SK-N-SH treated with all-trans-retinoic acid at 6 μM for 48 hours (cell line): ENCODE results near the gene WBP4.
A peak's percentile ranks its signal among the peaks of the same experiment; 100 is the strongest.

Experiments
- ATAC-seq: fragments of 200-7000 bp; cut with Tn5 transposase; 3 replicates; pipeline ENCODE4 v1.9.1; 2020; ENCODE audit warnings: mild to moderate bottlenecking, moderate library complexity
- ARNTL ChIP-seq: fragments of 450-650 bp; formaldehyde crosslinking; IDR thresholded peaks from 2 replicates; pipeline ENCODE4 v1.5.0; 2020; ENCODE audit warnings: low read depth, mild to moderate bottlenecking, moderate library complexity, borderline replicate concordance
- BACH2 ChIP-seq: fragments of 250-450 bp; sonication (Bioruptor Pico); IDR thresholded peaks from 2 replicates; pipeline ENCODE4 v1.9.0; 2021; ENCODE audit warnings: mild to moderate bottlenecking, borderline replicate concordance
- CSDC2 ChIP-seq: fragments of 250-450 bp; sonication (Bioruptor Pico); IDR thresholded peaks from 2 replicates; pipeline ENCODE4 v1.5.0; 2020; ENCODE audit warnings: mild to moderate bottlenecking, moderate library complexity
- CSRNP3 ChIP-seq: fragments of 250-450 bp; sonication (Bioruptor Pico); IDR thresholded peaks from 2 replicates; pipeline ENCODE4 v1.5.1; 2021; ENCODE audit warnings: mild to moderate bottlenecking, moderate library complexity
- ESRRG ChIP-seq: fragments of 250-450 bp; sonication (Bioruptor Pico); IDR thresholded peaks from 2 replicates; pipeline ENCODE4 v1.6.1; 2021; ENCODE audit warnings: mild to moderate bottlenecking
- GLIS3 ChIP-seq: fragments of 250-450 bp; sonication (Bioruptor Pico); IDR thresholded peaks from 2 replicates; pipeline ENCODE4 v1.5.0; 2020; ENCODE audit warnings: mild to moderate bottlenecking, moderate library complexity
- ISL1 ChIP-seq: fragments of 250-450 bp; sonication (Bioruptor Pico); IDR thresholded peaks from 2 replicates; pipeline ENCODE4 v2.1.2; 2022; ENCODE audit warnings: mild to moderate bottlenecking, moderate library complexity
- OSR1 ChIP-seq: fragments of 250-450 bp; sonication (Bioruptor Pico); IDR thresholded peaks from 2 replicates; pipeline ENCODE4 v1.8.0; 2022; ENCODE audit warnings: moderate library complexity, mild to moderate bottlenecking, inconsistent platforms
- PPARA ChIP-seq: fragments of 250-450 bp; sonication (Bioruptor Pico); IDR thresholded peaks from 2 replicates; pipeline ENCODE4 v1.5.0; 2020; ENCODE audit warnings: mild to moderate bottlenecking, borderline replicate concordance
- RARB ChIP-seq: fragments of 250-450 bp; sonication (Bioruptor Pico); IDR thresholded peaks from 2 replicates; pipeline ENCODE4 v1.8.0; 2021; ENCODE audit warnings: mild to moderate bottlenecking, moderate library complexity
- SNAI2 ChIP-seq: fragments of 250-450 bp; sonication (Bioruptor Pico); IDR thresholded peaks from 2 replicates; pipeline ENCODE4 v1.5.0; 2020; ENCODE audit warnings: mild to moderate bottlenecking, moderate library complexity
- TCF4 ChIP-seq: fragments of 250-450 bp; sonication (Bioruptor Pico); IDR thresholded peaks from 2 replicates; pipeline ENCODE4 v1.8.0; 2021; ENCODE audit warnings: mild to moderate bottlenecking, moderate library complexity, borderline replicate concordance
- TOX ChIP-seq: fragments of 250-450 bp; sonication (Bioruptor Pico); IDR thresholded peaks from 2 replicates; pipeline ENCODE4 v1.8.0; 2021; ENCODE audit warnings: mild to moderate bottlenecking, moderate library complexity, borderline replicate concordance
- ZC3H10 ChIP-seq: fragments of 250-450 bp; sonication (Bioruptor Pico); IDR thresholded peaks from 2 replicates; pipeline ENCODE4 v1.5.1; 2021; ENCODE audit warnings: mild to moderate bottlenecking, moderate library complexity
- ZFP3 ChIP-seq: fragments of 250-450 bp; sonication (Bioruptor Pico); IDR thresholded peaks from 2 replicates; pipeline ENCODE4 v1.5.0; 2020; ENCODE audit warnings: mild to moderate bottlenecking, moderate library complexity
- ZFP30 ChIP-seq: fragments of 450-650 bp; formaldehyde crosslinking; IDR thresholded peaks from 2 replicates; pipeline ENCODE4 v1.5.0; 2022; ENCODE audit warnings: mild to moderate bottlenecking, moderate library complexity
- ZNF565 ChIP-seq: fragments of 450-650 bp; formaldehyde crosslinking; conservative IDR thresholded peaks from 2 replicates; pipeline ENCODE4 v1.5.0; 2020; ENCODE audit warnings: low read depth, mild to moderate bottlenecking, moderate library complexity
- ZNF70 ChIP-seq: fragments of 450-650 bp; formaldehyde crosslinking; IDR thresholded peaks from 2 replicates; pipeline ENCODE4 v1.5.0; 2020; ENCODE audit warnings: mild to moderate bottlenecking, moderate library complexity
- ZNF8 ChIP-seq: fragments of 450-650 bp; formaldehyde crosslinking; IDR thresholded peaks from 2 replicates; pipeline ENCODE4 v1.5.0; 2020; ENCODE audit warnings: mild to moderate bottlenecking, moderate library complexity
- TF ChIP-seq, protein P1 (sequence below): fragments of 250-450 bp; sonication (Bioruptor Pico); IDR thresholded peaks from 2 replicates; pipeline ENCODE4 v1.8.0; 2021; ENCODE audit warnings: low read depth, mild to moderate bottlenecking, moderate library complexity, borderline replicate concordance
- TF ChIP-seq, protein P2 (sequence below): fragments of 250-450 bp; sonication (Bioruptor Pico); IDR thresholded peaks from 2 replicates; pipeline ENCODE4 v1.5.1; 2020; ENCODE audit warnings: low read depth, mild to moderate bottlenecking, moderate library complexity
- TF ChIP-seq, protein P3 (sequence below): fragments of 250-450 bp; sonication (Bioruptor Pico); IDR thresholded peaks from 2 replicates; pipeline ENCODE4 v1.5.0; 2020; ENCODE audit warnings: mild to moderate bottlenecking, moderate library complexity

WBP4 gene

DNA sequence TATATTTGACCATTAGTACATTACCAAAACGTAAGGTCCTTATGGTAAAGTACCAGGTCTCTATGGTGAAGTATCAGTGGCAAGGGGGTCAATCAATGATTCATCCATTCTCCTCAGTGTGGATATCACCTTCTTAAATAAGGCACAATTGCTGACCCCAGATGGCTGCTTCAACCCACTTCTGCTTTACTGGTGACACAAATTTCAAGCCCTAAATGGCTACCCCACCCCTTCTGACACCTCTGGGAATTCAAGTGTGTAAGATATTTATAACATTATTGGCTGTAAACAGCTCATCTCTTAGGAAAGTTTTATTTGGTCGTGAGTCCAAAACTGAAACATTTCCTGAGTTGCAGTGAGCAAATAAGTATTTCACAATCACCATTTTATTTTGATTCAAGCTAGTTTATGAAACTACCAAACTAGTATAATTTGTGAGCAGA is 7.9 kb upstream of the WBP4 start:
- no peak for ATAC-seq

DNA sequence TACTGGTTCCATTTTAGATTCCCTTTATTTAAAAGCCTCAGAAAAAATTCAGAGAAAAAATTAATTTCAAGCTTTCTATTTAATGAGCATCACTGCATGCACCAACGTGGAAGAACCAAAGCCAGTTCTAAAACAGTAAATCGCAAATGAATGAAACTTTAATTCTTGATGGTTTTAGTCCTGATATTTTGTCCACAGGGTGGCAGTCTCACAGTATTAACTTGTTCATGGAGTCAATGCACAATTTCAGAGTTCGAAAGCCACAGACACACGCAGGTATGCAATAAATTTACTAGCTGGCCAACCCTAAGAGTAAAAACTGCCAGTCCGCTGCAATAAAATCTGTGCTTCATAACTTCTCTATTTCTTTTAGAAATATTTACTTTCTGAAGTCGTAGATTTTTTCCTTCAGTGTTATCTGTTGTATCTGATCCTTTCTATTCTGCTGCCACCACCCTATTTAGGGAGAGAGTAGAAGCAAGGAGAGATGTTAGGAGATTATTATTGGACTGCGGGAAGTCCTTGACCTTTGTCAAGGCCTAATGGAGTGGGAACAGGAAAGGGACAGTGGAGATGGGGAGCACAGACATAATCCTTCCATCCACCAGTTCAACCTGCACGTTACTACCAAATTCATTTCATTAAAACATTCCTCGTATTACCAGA is 7.0 kb upstream of the WBP4 start:
- TF ChIP-seq ZNF565 (CRISPR knock-in tag) (no peak), TOX (no peak), SNAI2 (CRISPR knock-in tag) (no peak), ZFP30 (CRISPR knock-in tag) (no peak), ESRRG (CRISPR knock-in tag) (no peak), GLIS3 (CRISPR knock-in tag) (no peak), CSDC2 (CRISPR knock-in tag) (no peak), ZFP3 (CRISPR knock-in tag) (no peak), PPARA (CRISPR knock-in tag) (no peak), ZNF70 (CRISPR knock-in tag) (no peak), RARB (CRISPR knock-in tag) (no peak), BACH2 (CRISPR knock-in tag) (no peak), TCF4 (CRISPR knock-in tag) (no peak), ARNTL (CRISPR knock-in tag) (no peak), OSR1 (CRISPR knock-in tag) (no peak), ZC3H10 (CRISPR knock-in tag) (no peak), CSRNP3 (CRISPR knock-in tag) (no peak), ISL1 (no peak)
- TF ChIP-seq, protein P1, sequence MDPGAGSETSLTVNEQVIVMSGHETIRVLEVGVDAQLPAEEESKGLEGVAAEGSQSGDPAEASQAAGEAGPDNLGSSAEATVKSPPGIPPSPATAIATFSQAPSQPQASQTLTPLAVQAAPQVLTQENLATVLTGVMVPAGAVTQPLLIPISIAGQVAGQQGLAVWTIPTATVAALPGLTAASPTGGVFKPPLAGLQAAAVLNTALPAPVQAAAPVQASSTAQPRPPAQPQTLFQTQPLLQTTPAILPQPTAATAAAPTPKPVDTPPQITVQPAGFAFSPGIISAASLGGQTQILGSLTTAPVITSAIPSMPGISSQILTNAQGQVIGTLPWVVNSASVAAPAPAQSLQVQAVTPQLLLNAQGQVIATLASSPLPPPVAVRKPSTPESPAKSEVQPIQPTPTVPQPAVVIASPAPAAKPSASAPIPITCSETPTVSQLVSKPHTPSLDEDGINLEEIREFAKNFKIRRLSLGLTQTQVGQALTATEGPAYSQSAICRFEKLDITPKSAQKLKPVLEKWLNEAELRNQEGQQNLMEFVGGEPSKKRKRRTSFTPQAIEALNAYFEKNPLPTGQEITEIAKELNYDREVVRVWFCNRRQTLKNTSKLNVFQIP (CRISPR knock-in tag) = no peak
- TF ChIP-seq, protein P2, sequence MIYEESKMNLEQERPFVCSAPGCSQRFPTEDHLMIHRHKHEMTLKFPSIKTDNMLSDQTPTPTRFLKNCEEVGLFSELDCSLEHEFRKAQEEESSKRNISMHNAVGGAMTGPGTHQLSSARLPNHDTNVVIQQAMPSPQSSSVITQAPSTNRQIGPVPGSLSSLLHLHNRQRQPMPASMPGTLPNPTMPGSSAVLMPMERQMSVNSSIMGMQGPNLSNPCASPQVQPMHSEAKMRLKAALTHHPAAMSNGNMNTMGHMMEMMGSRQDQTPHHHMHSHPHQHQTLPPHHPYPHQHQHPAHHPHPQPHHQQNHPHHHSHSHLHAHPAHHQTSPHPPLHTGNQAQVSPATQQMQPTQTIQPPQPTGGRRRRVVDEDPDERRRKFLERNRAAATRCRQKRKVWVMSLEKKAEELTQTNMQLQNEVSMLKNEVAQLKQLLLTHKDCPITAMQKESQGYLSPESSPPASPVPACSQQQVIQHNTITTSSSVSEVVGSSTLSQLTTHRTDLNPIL = no peak
- TF ChIP-seq, all 23 proteins: peak for 0
- peak; percentile 83 for ATAC-seq

More for the DNA sequence above, 7.9 kb upstream of the WBP4 start:
- TF ChIP-seq, protein P3, sequence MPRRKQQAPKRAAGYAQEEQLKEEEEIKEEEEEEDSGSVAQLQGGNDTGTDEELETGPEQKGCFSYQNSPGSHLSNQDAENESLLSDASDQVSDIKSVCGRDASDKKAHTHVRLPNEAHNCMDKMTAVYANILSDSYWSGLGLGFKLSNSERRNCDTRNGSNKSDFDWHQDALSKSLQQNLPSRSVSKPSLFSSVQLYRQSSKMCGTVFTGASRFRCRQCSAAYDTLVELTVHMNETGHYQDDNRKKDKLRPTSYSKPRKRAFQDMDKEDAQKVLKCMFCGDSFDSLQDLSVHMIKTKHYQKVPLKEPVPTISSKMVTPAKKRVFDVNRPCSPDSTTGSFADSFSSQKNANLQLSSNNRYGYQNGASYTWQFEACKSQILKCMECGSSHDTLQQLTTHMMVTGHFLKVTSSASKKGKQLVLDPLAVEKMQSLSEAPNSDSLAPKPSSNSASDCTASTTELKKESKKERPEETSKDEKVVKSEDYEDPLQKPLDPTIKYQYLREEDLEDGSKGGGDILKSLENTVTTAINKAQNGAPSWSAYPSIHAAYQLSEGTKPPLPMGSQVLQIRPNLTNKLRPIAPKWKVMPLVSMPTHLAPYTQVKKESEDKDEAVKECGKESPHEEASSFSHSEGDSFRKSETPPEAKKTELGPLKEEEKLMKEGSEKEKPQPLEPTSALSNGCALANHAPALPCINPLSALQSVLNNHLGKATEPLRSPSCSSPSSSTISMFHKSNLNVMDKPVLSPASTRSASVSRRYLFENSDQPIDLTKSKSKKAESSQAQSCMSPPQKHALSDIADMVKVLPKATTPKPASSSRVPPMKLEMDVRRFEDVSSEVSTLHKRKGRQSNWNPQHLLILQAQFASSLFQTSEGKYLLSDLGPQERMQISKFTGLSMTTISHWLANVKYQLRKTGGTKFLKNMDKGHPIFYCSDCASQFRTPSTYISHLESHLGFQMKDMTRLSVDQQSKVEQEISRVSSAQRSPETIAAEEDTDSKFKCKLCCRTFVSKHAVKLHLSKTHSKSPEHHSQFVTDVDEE = no peak
- no peak for TF ChIP-seq ZNF8 (CRISPR knock-in tag)
- no peak for TF ChIP-seq TOX
- no peak for TF ChIP-seq CSDC2 (CRISPR knock-in tag)
- TF ChIP-seq ZC3H10 (CRISPR knock-in tag) = no peak
- TF ChIP-seq ARNTL (CRISPR knock-in tag) = no peak
- no peak for TF ChIP-seq ESRRG (CRISPR knock-in tag)
- TF ChIP-seq, protein P2 = no peak
- no peak for TF ChIP-seq RARB (CRISPR knock-in tag)
- TF ChIP-seq ZNF565 (CRISPR knock-in tag) = no peak
- TF ChIP-seq GLIS3 (CRISPR knock-in tag) = no peak
- TF ChIP-seq, all 23 proteins: peak for 0
